Measurements from ENCODE around the gene NUP62.

DNA sequence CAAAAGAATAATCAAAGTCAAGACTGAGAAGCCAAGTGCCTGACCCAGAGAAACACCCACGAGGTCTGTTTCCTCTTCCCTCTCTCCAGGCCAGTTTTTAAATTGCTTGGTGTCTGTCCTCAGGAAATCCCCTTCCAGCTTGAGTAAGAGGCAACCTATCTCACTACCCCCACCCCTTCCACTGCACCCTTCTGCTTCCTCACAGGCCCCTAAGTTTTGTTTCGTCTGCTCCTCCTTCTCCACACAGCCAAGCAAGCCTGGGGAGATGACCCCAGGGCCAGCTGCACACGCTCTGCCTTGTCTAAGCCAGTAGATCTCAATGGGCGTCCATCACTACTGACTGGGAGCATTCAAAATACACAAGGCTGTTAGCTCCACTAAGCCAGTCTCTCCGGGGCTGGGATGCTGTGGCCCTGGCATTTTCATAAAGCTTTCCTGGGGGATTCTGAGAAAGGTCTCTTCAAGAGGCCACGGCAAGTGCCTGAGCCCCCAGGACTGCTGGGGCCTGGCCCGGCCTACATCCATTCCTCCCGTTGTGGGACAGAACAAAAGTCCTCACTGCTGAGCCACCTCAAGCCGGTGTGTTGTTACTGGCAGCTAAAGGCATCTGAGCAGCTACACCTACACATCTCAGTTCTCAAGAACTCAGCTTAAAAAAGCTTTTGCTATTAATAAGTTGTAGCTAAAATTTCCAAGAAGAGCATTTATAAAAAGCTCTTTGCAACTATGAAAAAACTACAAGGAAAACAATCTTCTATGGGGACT is 17.7 kb downstream of the NUP62 start:
- TF ChIP-seq, protein P1, sequence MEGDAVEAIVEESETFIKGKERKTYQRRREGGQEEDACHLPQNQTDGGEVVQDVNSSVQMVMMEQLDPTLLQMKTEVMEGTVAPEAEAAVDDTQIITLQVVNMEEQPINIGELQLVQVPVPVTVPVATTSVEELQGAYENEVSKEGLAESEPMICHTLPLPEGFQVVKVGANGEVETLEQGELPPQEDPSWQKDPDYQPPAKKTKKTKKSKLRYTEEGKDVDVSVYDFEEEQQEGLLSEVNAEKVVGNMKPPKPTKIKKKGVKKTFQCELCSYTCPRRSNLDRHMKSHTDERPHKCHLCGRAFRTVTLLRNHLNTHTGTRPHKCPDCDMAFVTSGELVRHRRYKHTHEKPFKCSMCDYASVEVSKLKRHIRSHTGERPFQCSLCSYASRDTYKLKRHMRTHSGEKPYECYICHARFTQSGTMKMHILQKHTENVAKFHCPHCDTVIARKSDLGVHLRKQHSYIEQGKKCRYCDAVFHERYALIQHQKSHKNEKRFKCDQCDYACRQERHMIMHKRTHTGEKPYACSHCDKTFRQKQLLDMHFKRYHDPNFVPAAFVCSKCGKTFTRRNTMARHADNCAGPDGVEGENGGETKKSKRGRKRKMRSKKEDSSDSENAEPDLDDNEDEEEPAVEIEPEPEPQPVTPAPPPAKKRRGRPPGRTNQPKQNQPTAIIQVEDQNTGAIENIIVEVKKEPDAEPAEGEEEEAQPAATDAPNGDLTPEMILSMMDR (IDR thresholded peaks at IDR 0.05 in 2 of 3, conservative IDR thresholded peaks at IDR 0.05 in 1 of 3; ENCODE audit: borderline replicate concordance in 1 of 3, insufficient read depth in 1 of 3, low read depth in 2 of 3, low read length in 2 of 3) = no peak
- TF ChIP-seq EZH2 (IDR thresholded peaks at IDR 0.05) = no peak
- no peak for TF ChIP-seq FOSL1 (IDR thresholded peaks at IDR 0.05; ENCODE audit: low read depth)
- TF ChIP-seq POLR2AphosphoS5 (IDR thresholded peaks at IDR 0.05; ENCODE audit: low read depth, low read length) = no peak
- TF ChIP-seq REST (IDR thresholded peaks at IDR 0.05; ENCODE audit: low read depth) = no peak
- no peak for TF ChIP-seq POLR2A (IDR thresholded peaks at IDR 0.05; ENCODE audit: borderline replicate concordance, extremely low read depth, insufficient read depth, insufficient read length)
- no peak for TF ChIP-seq JUND (IDR thresholded peaks at IDR 0.05)
- TF ChIP-seq TCF7L2 (IDR thresholded peaks at IDR 0.05; ENCODE audit: borderline replicate concordance, extremely low read depth, insufficient read depth, insufficient read length) = no peak
- TF ChIP-seq EZH2phosphoT487 (IDR thresholded peaks at IDR 0.05; ENCODE audit: borderline replicate concordance) = no peak
- TF ChIP-seq SIN3A (IDR thresholded peaks at IDR 0.05; ENCODE audit: low read depth) = no peak
- no peak for TF ChIP-seq ZBTB33 (IDR thresholded peaks at IDR 0.05; ENCODE audit: extremely low read depth, insufficient replicate concordance, low read length)
- TF ChIP-seq, protein P2, sequence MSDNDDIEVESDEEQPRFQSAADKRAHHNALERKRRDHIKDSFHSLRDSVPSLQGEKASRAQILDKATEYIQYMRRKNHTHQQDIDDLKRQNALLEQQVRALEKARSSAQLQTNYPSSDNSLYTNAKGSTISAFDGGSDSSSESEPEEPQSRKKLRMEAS (IDR thresholded peaks at IDR 0.05) = no peak
